Esophagus muscularis mucosa (tissue), 3 donors: ENCODE measurements around the gene KCNQ1.

ENCODE experiments used
- CTCF ChIP-seq, 3 experiments: fragments of 200-600 bp in 2 of 3; fragments of 450-650 bp in 1 of 3; sonication (generic) in 2 of 3; IDR thresholded peaks; one replicate each; pipeline ENCODE4 v1.5.1; 2017 to 2019; ENCODE audit warnings: antibody characterized with exemption in 3 of 3, mild to moderate bottlenecking in 2 of 3, moderate library complexity in 1 of 3
- POLR2AphosphoS5 ChIP-seq, 2 donors: sonication (generic); formaldehyde crosslinking; IDR thresholded peaks; one replicate each; pipeline ENCODE4 v1.6.1; 2017; ENCODE audit warnings: antibody characterized with exemption in 2 of 2

GRCh38 chr11:2880646-2881045, 435.8 kb downstream of the KCNQ1 start:
- no peak for TF ChIP-seq CTCF (IDR thresholded peaks at IDR 0.05)
- no peak for TF ChIP-seq POLR2AphosphoS5 (IDR thresholded peaks at IDR 0.05)
